ENCODE measurements around the gene NUTM2D.
"Not testable (repeated sequence)": the region's sequence is repeated elsewhere in the genome, so short reads cannot be mapped to it uniquely, and the experiment has no call there.

DNA sequence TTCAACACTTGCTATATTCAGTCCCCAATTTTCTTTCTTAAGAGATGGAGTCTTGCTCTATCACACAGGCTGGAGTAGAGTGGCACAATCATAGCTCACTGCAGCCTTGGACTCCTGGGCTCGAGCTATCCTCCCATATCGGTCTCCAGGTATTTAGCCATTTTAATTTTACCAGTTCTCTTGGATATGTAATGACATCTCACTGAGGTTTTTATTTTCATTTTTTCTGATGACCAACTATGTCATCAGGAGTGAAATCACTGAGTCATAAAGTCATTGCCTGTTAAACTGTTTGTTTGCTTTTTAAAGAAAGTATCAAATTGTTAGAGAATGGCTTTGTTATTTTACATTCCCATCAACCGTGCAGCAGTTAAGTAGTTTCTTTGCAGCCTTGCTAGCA is 17.1 kb upstream of the NUTM2D start:
- TF ChIP-seq, protein P1, sequence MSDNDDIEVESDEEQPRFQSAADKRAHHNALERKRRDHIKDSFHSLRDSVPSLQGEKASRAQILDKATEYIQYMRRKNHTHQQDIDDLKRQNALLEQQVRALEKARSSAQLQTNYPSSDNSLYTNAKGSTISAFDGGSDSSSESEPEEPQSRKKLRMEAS (IDR thresholded peaks at IDR 0.05), result not testable (repeated sequence)
- not testable (repeated sequence) for TF ChIP-seq RXRA (IDR thresholded peaks at IDR 0.05); YY1 (IDR thresholded peaks at IDR 0.05); NR2F2 (IDR thresholded peaks at IDR 0.05); TAF1 (conservative IDR thresholded peaks at IDR 0.05)
- TF ChIP-seq, protein P2, sequence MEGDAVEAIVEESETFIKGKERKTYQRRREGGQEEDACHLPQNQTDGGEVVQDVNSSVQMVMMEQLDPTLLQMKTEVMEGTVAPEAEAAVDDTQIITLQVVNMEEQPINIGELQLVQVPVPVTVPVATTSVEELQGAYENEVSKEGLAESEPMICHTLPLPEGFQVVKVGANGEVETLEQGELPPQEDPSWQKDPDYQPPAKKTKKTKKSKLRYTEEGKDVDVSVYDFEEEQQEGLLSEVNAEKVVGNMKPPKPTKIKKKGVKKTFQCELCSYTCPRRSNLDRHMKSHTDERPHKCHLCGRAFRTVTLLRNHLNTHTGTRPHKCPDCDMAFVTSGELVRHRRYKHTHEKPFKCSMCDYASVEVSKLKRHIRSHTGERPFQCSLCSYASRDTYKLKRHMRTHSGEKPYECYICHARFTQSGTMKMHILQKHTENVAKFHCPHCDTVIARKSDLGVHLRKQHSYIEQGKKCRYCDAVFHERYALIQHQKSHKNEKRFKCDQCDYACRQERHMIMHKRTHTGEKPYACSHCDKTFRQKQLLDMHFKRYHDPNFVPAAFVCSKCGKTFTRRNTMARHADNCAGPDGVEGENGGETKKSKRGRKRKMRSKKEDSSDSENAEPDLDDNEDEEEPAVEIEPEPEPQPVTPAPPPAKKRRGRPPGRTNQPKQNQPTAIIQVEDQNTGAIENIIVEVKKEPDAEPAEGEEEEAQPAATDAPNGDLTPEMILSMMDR (IDR thresholded peaks at IDR 0.05; ENCODE audit: low read depth, low read length, missing input control), result not testable (repeated sequence)
- TF ChIP-seq, protein P3, sequence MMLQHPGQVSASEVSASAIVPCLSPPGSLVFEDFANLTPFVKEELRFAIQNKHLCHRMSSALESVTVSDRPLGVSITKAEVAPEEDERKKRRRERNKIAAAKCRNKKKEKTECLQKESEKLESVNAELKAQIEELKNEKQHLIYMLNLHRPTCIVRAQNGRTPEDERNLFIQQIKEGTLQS (IDR thresholded peaks at IDR 0.05), result not testable (repeated sequence)
